Lung (tissue), 12 donors: ENCODE results near the gene GRIP2. TPM values are rescaled to one million over a fixed set of nuclear protein-coding genes. Genes with fewer than 3 reads are reported as not detected.
A peak's percentile ranks its signal among the peaks of the same experiment; 100 is the strongest.

Source experiments
- ATAC-seq: fragments of 200-7000 bp; cut with Tn5 transposase; one replicate; pipeline ENCODE4 v1.9.1; 2020; ENCODE audit warnings: moderate number of reproducible peaks; ENCODE audit not compliant: insufficient read depth, low FRiP score
- DNase-seq, 3 donors: peaks; one replicate each; pipeline ENCODE4 v3.0.0-alpha.2; 2013 to 2017
- H3K27ac ChIP-seq, 2 donors: one replicate each; pipeline ENCODE4 v1.5.1; 2013; ENCODE audit warnings: mild to moderate bottlenecking in 2 of 2, moderate library complexity in 2 of 2, control low read depth in 1 of 2, inconsistent platforms in 1 of 2, low read depth in 1 of 2, low read length in 1 of 2
- H3K27me3 ChIP-seq, 3 donors: one replicate each; pipeline ENCODE4 v1.5.1; 2013; ENCODE audit warnings: low read length in 2 of 3; ENCODE audit not compliant: control insufficient read depth in 3 of 3, insufficient read depth in 3 of 3
- H3K36me3 ChIP-seq, 4 donors: one replicate each; pipeline ENCODE4 v1.5.1; 2013; ENCODE audit warnings: low read length in 4 of 4, mild to moderate bottlenecking in 1 of 4, moderate library complexity in 1 of 4; ENCODE audit not compliant: control insufficient read depth in 4 of 4, insufficient read depth in 4 of 4
- H3K4me1 ChIP-seq, 5 donors: one replicate each; pipeline ENCODE4 v1.5.1; 2013; ENCODE audit warnings: low read length in 5 of 5, mild to moderate bottlenecking in 2 of 5, moderate library complexity in 1 of 5; ENCODE audit not compliant: control insufficient read depth in 5 of 5, insufficient read depth in 5 of 5
- H3K4me3 ChIP-seq: one replicate; pipeline ENCODE4 v1.5.1; 2013; ENCODE audit warnings: mild to moderate bottlenecking, control low read depth, moderate library complexity
- H3K9ac ChIP-seq, 2 donors: one replicate each; pipeline ENCODE4 v1.5.1; 2013; ENCODE audit warnings: low read length in 2 of 2, control low read depth in 1 of 2; ENCODE audit not compliant: insufficient read depth in 1 of 2
- H3K9me3 ChIP-seq, 4 donors: one replicate each; pipeline ENCODE4 v1.5.1; 2013; ENCODE audit warnings: low read length in 3 of 4, mild to moderate bottlenecking in 1 of 4, moderate library complexity in 1 of 4; ENCODE audit not compliant: control insufficient read depth in 4 of 4, insufficient read depth in 3 of 4
- WGBS, 2 donors: extraction: QIAGEN DNeasy Blood & Tissue Kit; methylation state at CpG; one replicate each; pipeline ENCODE4 v1.1.7; 2013; 5-methylcytosine and 5-hydroxymethylcytosine counted together
- polyA plus RNA-seq, 2 donors: library from polyadenylated mRNA; stranded (reverse); fragments of 200-250 nt; gene quantifications; one replicate each; pipeline ENCODE4 v1.2.1, GENCODE V29; 2013
- total RNA-seq, 2 donors: library from RNA; depleted of rRNA in 1 of 2; stranded (reverse); fragments of >200 nt in 1 of 2; gene quantifications; one replicate each; pipeline ENCODE4 v1.2.1, GENCODE V29; 2014 to 2021
- TF ChIP-seq, protein P1 (sequence below): IDR thresholded peaks from 2 replicates; pipeline ENCODE4 v1.5.1; 2012; ENCODE audit warnings: mild to moderate bottlenecking; ENCODE audit errors: control extremely low read depth, extremely low read depth
- donor health status: control.
- donor health status: control.
- donor health status: Bipolar disorder and iron deficiency.
- donor health status: healthy.
- donor health status: DM: yes; HTN: yes; CAD: no.

Gene GRIP2
- total and polyA plus RNA-seq, 4 donors, result 0.05 to 1.2 (median 0.64) TPM

DNA sequence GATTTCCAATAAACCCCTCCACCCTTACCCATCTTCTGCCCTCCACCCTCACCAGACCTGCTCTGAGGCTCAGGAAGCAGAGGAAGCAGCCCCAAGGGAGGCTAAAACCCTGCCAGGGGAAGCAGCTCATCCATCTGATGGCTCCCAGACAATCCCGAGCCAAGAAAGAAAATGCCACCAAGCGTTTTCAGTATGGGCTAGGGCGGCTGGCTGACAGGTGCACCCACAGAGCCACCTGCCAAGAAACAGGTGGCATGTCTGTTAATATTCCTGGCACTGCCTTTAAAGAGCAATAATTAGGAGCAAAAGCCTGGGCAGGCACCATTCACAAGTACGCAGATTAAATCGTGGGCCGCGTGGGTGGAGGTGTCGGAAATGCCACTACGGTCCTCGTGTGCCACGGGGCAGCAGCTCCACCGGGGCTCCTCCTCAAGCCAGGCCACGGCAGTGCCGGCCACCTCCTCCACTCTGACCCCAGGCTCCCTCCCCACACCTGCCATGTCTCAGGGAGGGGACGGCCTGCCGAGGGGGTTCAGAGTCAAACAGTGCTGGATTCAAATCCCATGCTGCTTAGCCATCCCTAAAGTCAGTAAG, 23.9 kb upstream of the GRIP2 start:
- no peaks in the 10 kb centered on the region for H3K27me3 ChIP-seq
- TF ChIP-seq, protein P1, sequence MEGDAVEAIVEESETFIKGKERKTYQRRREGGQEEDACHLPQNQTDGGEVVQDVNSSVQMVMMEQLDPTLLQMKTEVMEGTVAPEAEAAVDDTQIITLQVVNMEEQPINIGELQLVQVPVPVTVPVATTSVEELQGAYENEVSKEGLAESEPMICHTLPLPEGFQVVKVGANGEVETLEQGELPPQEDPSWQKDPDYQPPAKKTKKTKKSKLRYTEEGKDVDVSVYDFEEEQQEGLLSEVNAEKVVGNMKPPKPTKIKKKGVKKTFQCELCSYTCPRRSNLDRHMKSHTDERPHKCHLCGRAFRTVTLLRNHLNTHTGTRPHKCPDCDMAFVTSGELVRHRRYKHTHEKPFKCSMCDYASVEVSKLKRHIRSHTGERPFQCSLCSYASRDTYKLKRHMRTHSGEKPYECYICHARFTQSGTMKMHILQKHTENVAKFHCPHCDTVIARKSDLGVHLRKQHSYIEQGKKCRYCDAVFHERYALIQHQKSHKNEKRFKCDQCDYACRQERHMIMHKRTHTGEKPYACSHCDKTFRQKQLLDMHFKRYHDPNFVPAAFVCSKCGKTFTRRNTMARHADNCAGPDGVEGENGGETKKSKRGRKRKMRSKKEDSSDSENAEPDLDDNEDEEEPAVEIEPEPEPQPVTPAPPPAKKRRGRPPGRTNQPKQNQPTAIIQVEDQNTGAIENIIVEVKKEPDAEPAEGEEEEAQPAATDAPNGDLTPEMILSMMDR, result no peak
- no peak for ATAC-seq

DNA sequence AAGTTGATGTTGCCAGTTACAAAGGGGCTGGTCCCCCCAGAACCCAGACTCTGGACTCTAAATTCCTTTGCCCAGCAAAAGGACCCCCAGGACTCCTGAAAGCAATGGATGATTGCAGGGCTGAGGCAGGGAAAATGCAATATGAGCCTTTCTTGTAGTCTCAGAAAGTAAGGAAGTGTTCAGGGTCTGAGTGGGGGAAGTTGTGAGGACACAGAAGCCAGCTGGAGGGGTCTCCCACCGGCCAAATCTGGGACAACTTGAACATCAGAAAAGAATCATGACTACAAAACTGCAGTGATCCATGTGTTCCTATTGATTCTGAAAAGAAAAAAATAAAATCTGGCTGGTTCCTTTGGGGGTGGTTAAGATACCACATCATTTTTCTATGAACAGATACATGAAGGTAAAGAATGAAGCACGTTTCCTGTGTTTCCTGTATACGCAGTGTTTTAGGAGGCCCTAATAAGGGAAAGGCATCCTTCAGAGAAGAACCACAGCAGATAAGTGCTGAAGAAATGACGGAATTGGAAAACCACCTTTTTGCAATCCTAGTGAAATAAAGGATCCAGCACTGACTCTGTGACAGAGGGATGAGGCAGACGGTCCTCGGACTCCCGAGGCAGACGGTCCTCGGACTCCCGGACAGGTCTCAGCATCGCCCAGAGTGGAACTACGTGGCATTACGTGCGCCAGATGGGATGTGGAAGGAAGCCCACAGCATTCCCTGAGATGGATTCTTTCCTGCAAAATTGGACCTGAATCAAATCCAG, 22.2 kb upstream of the GRIP2 start:
- Histone ChIP-seq H3K9me3 (no peaks in the 10 kb centered on the region), H3K27ac (no peak overlapping the region), H3K36me3 (no peaks in the 10 kb centered on the region), H3K4me3 (no peak overlapping the region), H3K9ac (no peak overlapping the region), H3K27me3 (no peaks in the 10 kb centered on the region), H3K4me1 (peaks cover 0 to 27% (median 0%) of the 10 kb centered on the region in 5 donors)
- 47 to 49% methylated on average over 14 of the region's 14 CpGs for WGBS, 2 donors
- ATAC-seq, result no peak
- DNase-seq, result peak; percentile 79 to 88 (median 87)
- TF ChIP-seq, protein P1, result no peak

More for the DNA sequence above, 23.9 kb upstream of the GRIP2 start:
- no peak overlapping the region for H3K9ac ChIP-seq
- 78 to 86% methylated on average over 15 to 16 of the region's 16 CpGs for WGBS, 2 donors
- H3K4me3 ChIP-seq, result no peak overlapping the region
- peaks cover 0 to 27% (median 0%) of the 10 kb centered on the region in 5 donors for H3K4me1 ChIP-seq
- peaks cover 0 to 2% (median 0%) of the 10 kb centered on the region in 4 donors for H3K9me3 ChIP-seq
- DNase-seq, result no peak
- H3K27ac ChIP-seq, result no peak overlapping the region
- H3K36me3 ChIP-seq, result no peaks in the 10 kb centered on the region

DNA sequence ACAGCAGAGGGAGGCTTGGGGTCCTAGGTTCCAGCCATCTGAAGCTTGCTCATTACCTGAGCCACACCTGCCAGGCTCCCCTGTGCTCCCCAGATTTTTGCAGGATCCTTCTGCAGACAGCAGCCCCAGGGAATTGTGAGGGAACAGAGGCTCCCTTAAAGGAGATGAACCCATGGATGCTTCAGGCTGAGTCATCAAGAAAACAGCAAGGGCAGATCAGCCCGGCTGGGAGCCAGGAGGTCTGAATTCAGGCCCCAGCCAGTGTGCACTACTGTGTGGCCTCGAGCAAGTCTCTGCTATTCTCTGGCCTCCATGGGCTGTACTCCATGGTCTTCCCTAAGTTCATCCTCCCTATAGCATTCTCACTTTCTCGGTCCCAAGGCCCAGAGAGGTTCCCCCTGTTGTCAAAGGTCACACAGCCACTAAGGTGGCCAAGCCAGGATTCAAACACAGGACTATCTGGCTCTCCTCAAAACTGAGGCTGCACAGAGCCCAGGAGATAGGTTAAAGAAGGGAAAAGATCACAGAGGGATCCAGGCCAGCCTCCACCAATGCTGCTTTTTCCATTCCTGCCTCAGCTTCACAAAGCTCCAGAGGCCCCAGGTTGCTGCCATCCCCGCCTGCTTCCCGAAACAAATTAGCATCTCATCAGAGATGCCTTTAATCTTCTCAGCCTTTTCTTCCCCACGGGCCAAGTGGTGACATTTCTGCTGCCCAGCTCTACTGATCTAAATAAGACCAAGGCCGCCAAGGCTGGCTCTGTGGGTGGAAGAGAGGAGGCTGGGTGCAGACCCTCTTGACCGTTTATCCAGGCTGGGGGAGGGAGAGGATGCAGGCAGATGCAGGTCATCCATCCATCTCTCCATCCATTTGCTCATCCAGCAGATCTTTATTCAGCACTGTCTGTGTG, 21.2 kb upstream of the GRIP2 start:
- peaks cover 0 to 27% (median 0%) of the 10 kb centered on the region in 5 donors for H3K4me1 ChIP-seq

More for the DNA sequence above, 21.2 kb upstream of the GRIP2 start:
- H3K9ac ChIP-seq, result no peak overlapping the region
- DNase-seq (no peak), ATAC-seq (no peak)
- H3K27ac ChIP-seq, result no peak overlapping the region
- TF ChIP-seq, protein P1, result no peak
- H3K36me3 ChIP-seq, result no peaks in the 10 kb centered on the region
- H3K27me3 ChIP-seq, result no peaks in the 10 kb centered on the region
- H3K4me3 ChIP-seq, result no peak overlapping the region
- 67 to 73% methylated on average over 8 of the region's 8 CpGs for WGBS, 2 donors
- no peaks in the 10 kb centered on the region for H3K9me3 ChIP-seq
